ENCODE measurements around the gene ZZZ3. TPM values are rescaled to one million over a fixed set of nuclear protein-coding genes. Genes with fewer than 3 reads are reported as not detected.

ZZZ3 gene
- 97.0 and 109 TPM in 2 replicates for total RNA-seq

GRCh38 chr1:77682460-77683159 lies at the start of gene ZZZ3:
TSS of gene ZZZ3 (minus strand) at chr1:77682658. CDS start at chr1:77633354, 49,304 bp downstream.

Small RNA genes lying within 50 kb of the gene (small RNA-seq; reads per million reads assigned to genes)
- not detected for gene RN7SL370P

Other genes starting within 250 kb of the ZZZ3 start
- 92.5 and 107 TPM in 2 replicates for gene USP33, start 77.2 kb upstream of the ZZZ3 start, total RNA-seq
- 15.5 and 17.4 TPM in 2 replicates for gene MIGA1, start 97.0 kb upstream of the ZZZ3 start, total RNA-seq
- gene NEXN, start 206.0 kb upstream of the ZZZ3 start, total RNA-seq = 5.4 and 9.6 TPM in 2 replicates